ENCODE data around the gene CTSK.
"Not testable (repeated sequence)": the region's sequence is repeated elsewhere in the genome, so short reads cannot be mapped to it uniquely, and the experiment has no call there.

CTSK gene

DNA sequence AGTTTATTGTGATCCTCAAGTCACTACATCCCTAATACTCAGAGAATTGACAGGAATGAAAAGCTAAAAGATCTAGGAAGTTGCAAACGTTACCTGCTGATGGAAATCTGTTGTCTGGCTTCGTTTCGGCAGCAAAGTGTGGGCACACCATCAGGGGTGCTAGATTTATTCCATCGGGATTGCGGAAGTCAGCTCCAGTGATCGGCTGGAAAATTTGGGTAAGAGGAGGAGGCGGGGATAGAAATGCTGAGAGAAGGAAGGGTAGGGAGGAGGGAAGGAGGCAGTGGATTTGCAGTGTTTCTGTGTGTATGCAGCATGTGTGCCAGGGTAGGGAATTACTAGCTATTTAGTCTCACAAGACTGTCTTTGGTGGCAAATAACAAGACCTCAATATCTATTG is at the start of gene CTSK:
TSS of gene CTSK (minus strand) at position 140 of the 400 bp plus-strand sequence. CDS start 1,455 bp downstream, outside the sequence.
- no peak for DNase-seq (ENCODE audit: low spot score)

DNA sequence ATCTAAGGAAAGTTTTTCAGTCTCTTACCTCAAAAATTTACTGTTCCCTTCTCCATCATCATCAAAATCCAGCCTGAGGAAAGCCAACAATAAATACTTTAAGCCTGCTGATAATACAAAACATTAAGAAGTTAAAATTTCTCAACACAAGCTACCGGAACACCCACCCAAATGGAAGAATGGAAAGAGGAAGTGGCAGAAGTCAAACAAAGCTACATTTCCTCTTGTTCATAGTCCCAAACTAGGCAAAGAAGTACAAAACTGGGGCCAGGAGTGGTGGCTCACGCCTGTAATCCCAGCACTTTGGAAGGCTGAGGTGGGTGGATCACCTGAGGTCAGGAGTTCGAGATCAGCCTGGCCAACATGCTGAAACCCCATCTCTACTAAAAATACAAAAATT is 44.7 kb upstream of the CTSK start:
- DNase-seq (ENCODE audit: low spot score) = not testable (repeated sequence)

DNA sequence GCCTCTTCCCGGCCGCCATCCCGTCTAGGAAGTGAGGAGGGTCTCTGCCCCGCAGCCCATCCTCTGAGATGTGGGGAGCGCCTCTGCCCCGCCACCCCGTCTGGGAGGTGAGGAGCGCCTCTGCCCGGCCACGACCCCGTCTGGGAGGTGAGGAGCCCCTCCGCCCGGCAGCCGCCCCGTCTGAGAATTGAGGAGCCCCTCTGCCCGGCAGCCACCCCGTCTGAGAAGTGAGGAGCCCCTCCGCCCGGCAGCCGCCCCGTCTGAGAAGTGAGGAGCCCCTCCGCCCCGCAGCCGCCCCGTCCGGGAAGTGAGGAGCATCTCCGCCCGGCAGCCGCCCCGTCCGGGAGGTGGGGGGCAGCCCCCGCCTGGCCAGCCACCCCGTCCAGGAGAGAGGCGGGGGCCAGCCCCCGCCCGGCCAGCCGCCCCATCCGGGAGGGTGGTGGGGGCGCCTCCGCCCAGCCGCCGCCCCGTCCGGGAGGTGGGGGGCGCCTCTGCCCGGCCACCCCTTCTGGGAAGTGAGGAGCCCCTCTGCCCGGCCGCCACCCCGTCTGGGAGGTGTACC is 42.8 kb upstream of the CTSK start:
- DNase-seq (ENCODE audit: low spot score) = not testable (repeated sequence)

DNA sequence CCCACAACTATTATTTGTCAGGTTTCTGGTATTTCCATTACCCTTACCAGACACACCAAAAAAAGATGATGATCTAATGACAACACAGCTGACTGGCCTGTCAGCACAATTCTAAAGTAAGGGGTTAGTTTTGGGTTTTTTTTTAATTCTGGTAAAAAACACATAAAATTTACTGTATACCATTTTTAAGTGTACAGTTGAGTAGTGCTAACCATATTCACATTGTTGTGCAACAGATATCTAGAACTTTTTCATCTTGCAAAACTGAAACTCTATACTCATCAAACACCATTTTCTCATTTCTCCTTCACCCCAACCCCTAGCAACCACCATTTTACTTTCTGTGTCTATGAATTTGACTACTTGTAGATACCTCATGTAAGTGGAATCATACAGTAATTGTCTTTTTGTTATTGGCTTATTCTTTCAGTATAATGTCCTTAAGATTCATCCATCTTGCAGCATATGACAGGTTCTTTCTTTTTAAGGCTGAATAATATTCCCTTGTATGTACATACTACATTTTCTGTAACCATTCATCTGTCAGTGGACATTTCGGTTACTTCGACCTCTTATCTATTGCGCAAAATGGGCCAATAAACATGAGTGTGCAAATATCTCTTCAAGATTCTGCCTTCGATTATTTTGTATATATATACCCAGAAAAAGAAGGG is 38.5 kb upstream of the CTSK start:
- no peak for DNase-seq (ENCODE audit: low spot score)

DNA sequence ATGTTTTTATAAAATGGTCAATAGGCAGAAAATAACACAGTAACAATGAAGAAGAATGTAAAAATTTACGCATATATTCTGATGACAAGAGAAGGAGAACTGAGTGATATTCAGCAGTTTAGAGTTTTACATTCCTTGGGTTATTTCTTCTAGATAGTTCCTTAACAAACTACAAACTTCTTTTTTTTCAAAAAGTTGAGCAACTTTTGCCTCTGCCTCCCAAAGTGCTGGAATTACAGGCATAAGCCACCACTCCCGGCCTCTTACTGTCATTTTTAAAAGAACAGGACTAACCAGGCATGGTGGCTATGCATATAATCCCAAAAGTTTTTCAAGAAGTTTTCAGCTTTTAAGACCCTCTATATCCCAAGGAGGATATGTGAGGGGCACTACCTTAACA is 35.4 kb upstream of the CTSK start:
- DNase-seq (ENCODE audit: low spot score) = no peak

DNA sequence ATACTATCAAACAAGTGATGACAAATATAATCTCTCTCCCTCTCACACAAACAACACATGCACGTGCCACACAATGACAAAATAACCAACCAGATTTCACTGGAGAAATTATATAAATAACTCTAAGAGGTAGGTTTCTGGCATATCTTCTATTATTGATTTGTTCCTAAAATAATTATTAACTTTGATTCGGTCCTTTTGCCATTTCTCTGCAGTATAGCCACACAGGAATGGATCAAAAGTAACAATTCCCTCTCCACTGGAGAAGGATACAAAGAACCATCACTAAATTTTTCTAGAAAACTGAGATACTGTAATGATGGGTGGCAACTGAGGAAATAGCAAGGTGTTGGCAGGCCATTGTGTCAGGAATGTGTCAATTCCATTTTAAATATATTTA is 34.9 kb upstream of the CTSK start:
- DNase-seq (ENCODE audit: low spot score) = no peak

DNA sequence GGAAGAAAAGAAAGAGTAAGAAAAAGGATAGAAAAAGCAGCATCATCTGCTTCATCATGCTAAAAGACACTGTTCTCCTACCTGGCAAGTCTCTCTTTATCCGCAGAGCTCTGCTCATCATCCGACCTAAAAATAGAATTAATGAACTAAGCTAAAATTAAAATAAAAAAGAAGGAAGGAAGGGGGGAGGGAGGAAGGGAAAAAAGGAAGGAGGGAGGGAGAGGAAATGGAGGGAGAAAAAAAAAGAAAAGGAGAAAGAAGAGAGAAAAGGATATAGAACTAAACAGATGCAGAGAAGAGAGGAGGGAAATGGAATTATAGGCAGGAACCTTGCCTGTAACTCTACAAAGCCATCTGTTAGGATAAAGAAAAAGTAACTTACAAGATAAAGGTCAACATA is 34.3 kb upstream of the CTSK start:
- DNase-seq (ENCODE audit: low spot score) = no peak

DNA sequence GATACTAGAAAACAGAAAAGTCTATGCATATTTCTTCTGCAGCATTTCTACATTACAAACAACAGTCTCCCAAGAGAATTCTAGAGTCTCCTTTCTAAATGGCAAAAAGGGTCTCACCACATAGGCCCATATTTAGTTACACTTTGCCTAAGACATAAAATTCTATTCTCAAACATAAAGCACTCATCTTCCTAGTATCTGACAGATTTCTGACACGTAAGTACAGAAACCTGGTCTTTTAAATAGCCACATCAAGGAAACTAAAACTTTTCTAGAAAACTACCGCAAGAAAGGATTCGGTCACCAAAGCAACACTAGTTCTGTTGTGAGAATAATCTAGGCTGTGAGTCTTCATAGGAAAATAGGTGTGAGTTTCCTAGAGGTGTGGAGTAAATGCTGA is 33.6 kb upstream of the CTSK start:
- DNase-seq (ENCODE audit: low spot score) = no peak

DNA sequence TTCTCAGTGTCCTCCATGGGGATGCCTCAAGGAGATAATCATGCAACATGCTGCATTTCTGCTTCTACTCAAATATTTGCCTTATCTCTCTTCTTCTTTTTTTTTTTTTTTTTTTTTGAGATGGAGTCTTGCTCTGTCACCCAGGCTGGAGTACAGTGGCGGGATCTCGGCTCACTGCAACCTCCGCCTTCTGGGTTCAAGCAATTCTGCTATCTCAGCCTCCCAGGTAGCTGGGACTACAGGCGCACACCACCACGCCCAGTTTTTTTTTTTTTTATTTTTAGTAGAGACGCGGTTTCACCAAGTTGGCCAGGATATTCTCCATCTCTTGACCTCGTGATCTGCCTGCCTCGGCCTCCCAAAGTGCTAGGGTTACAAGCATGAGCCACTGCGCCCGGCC is 32.8 kb upstream of the CTSK start:
- DNase-seq (ENCODE audit: low spot score) = not testable (repeated sequence)

DNA sequence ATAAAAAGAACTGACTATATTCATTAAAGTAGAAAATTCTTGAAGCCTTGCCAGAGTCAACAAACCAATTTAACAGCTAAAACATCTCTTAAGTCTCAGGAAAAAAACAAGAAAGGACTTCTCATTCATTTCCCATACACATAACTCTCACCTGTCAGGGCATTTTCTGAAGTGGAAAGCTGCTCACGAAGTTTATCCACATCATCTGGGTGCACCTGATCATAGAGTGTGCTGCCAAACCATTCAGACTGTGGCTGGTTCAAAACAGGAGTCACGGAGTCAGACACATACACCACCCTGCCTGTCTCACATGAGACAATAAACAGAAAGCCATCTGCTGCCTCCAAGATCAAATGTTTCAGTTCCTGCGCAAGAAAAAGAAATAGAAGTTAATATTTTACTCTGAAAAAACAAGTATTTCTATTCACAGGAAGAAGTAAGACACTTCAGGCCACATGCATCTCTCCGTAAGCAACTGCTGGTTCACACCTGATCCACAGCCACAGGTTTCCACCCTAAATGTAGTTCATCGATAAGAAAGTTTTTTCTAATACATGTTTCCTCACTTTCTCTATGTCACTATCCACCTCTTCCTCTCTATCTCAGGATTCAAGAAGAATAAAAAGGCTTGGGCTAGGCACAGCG is 28.2 kb upstream of the CTSK start:
- DNase-seq (ENCODE audit: low spot score) = no peak

DNA sequence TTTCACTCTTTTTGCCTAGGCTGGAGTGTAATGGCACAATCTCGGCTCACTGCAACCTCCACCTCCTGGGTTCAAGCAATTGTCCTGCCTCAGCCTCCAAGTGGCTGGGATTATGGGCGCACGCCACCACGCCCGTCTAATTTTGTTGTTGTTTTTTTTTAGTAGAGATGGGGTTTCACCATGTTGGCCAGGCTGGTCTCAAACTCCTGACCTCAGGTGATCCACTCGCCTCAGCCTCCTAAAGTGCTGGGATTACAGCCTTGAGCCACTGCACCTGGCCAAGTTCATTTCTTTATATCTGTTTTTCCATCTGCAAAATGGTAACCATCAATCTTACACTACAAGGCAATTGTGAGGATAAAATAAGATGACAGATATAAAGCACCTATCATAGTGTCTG is 25.9 kb upstream of the CTSK start:
- not testable (repeated sequence) for DNase-seq (ENCODE audit: low spot score)

DNA sequence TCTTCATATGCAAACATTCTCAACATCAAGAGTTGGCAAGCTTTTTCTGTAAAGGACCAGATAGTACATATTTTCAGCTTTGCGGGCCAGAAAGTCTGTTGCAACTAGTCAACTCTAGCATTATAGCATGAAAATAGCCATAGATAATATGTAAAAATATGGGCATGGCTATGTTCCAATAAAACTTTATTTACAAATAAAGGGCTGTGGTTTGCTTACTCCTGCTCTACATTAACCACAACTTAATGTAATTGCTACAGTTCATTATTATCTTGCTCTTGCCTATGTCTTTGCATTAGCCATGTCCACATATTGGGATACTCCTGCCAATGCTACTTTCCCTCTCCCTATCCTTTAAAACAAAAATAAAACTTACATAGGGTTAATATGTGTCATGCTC is 24.5 kb upstream of the CTSK start:
- DNase-seq (ENCODE audit: low spot score) = no peak

DNA sequence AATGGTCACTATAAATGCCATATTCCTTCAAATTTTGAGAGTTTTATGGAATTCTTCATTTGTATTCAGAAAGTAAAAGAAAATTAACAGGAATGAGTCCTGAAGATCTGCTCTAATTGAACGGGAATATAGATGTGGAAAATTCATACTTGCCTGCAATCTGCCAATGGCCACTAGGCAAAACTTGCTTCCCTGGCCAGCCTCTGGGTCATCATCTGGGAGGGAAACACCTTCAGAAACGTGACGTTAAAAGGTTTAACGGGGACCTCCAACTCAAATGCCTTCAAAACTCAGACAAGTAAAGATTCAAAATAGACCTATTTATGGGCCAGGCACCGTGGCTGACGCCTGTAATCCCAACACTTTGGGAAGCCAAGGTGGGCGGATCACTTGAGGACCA is 21.7 kb upstream of the CTSK start:
- DNase-seq (ENCODE audit: low spot score) = peak; percentile 19

DNA sequence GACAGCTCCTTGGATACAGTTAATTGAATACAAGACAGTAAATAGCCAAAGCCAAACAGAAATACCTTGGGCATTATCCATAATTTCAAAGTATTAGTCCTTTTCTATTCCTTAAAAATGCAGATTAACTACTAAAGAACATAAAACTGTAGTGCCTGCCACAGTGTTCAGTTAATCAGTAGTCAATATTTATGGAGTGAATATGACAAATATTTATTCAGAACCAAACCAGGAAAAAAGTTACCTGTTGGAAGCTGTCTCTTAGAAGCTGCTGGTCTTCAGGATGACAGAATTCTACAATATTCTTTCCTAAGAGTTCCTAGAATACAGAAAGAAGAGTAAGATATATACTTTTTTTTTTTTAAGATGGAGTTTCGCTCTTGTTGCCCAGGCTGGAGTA is 18.2 kb upstream of the CTSK start:
- DNase-seq (ENCODE audit: low spot score) = no peak

DNA sequence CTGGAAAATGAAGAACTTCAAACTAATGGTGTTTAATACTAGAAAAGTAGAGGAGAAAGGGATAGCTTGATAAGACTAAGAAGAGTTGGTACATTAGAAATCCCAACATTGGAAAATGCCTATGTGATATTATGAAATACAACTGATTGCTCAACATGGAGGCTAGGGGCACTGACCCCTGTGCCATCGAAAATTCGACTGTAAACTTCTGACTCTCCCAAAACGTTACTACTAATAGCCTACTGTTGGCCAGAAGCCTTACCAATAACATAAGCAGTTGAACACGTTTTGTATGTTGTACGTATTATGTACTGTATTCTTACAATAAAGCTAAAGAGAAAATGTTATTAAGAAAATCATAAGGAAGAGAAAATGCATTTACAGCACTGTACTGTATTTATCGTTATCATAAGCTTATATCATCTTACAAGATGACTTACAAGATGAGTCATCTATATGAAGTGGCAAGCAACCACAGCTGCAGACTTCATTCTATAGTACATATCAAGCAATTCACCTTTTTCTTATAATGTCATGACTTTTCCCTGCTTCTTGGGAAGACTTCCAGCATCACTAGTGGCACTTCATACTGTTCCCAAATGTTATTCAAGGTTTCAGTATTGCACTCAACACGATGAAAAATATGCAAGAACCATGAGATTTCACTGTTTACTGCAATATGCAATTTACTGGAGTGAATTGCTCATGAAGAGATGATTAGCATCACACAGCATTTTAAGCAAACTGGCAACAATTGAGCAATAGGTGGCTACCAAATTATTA is 12.9 kb upstream of the CTSK start:
- no peak for DNase-seq (ENCODE audit: low spot score)

DNA sequence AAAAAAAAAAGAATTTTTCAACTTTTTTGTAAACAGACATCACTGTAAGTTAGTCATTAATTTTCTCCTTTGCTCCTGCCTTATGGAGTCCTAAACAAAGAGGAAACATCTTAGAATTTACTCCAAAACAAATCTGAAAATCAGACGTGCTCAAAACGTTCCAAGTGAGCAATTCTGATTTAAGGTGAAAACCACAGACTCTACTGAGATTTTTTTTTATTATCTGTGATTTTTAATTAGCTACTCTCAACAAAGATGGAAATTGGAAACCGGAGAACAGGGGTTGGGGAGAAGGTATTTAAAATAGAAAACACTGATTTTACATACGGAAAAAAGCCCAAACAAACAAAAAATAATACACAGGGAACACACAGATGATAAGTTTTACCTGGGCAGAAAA is 7.8 kb upstream of the CTSK start:
- no peak for DNase-seq (ENCODE audit: low spot score)

DNA sequence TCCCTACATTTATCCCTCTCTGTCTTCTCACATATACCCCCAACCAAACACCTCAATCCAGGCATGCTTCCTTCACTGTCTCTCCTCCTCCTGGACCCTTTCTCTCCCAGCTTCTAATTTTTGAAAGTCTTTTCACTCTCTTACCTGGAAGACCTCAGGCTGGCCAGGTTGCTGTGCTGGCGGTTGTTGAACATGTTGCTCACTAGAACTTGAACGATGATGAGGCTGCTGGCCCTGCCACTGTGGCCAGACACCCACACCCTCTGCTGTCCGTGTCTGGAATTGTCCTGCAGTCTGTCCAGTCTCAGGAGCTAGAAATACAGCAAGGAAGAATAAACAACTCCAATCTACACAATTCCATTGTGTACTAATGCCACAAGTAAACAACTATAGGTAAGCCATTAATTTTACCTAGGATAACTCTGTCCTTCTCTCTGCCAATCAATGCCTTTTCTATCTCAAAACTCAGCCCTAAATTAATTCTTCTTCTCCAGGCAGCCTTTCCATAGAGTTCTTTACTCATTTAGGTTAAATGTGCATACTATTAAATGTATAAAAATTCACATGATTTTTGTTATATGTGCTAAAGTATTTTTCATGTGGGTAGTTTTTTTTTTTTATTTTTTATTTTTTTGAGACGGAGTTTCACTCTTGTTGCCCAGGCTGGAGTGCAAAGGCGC is 5.1 kb upstream of the CTSK start:
- DNase-seq (ENCODE audit: low spot score) = peak; percentile 66

DNA sequence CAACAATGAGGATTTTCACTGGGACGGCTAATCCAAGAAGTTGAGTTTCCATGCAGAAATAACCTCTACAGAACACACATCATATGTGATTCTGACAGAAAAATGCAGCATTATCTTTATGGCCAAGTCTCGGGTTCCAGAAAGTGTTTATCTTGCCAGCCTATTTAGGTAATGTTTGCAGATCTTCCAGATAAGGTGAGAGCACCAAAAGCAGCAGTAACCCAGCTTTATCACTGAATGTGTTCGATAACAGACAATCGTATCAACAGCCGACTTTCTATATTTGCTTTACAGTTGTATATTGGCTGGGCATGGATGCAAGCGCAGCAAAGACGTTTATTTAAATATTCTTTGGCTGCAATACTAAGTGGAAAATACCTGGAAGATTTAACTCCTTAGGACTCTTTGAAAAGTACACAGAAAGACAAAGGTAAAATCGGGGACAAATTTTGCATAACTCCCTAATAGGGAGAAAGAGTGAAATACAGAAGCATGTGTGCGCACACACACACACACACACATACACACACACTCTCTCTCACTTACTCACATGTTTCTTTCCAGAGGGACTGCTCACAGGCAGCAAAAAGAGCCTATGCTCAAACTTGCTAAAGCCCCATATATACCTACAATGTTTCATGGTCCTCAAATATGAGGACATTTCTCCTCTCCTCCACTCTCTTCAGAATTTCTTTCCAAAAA is 3.0 kb upstream of the CTSK start:
- DNase-seq (ENCODE audit: low spot score) = no peak

DNA sequence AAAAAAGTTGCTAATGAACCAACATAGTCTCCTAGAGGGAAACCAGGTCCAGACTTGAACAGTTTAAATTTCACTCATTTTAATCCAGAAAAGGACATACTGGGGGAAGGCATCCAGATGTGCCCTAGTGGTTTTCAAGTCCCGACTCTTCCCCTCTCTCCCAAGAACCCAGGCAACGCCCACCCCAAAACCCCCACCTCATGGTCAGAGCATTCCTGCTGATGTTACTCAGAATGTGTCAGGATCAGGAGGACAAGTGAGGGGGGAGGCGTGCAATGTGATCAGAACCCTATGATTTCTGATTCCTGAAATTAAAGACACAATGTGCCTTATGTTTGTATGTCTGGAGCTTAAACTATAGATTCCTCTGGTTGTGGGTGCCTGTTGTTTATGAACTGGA is 1.6 kb upstream of the CTSK start:
- DNase-seq (ENCODE audit: low spot score) = no peak

DNA sequence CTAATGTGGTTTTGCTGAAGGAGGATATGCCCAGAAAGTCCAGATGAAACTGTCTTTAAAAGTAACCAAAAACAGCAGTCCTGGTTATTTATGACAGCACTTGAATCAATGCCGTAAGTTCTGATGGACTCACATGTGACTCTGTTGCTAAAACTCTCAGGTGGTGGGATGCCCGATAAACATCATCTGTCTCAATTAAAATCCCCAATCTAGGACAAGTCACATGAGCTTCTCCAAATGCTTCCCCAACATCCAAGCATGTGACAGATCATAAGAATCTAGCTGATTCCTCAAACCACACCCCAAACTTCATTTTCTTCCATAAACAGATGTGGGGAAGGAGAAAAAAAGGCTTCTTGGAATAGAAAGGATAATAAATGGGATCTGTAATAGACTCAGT is 786 bp upstream of the CTSK start:
- DNase-seq (ENCODE audit: low spot score) = no peak

DNA sequence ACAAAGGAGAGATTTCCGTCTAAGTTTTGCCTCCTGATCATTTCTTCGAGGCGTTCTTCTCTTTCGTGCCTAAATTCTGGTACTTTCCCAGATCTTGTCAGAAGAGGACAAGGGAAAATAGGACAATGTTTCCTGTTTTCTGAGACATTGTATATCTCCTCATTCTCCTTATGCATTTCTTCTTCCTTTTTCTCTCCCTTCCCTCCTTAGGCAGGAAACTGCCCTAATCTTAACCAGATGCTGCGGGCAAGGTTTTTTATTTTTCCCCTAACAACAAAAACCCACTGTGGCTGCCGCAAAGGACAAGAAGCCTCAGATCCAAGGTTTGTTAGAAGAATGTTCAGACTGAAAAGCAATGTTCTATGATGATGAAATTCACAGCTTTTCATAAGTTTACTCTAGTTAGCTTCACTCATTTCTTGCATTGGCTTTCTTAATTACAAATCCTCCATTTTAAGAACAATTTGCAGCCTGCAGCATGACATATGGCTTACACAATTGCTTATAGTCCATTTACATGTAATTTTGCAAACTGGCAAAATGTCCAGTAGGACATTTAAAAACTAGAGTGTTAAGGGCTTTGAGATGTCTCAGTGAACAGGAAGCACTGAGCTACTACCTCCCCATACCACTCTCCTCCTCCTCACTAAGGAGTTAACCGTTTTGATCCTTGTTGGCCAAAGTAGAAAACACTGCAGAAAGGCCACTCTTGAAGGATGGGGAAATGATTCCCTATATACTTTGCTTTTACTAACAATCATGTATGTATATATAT is 624 bp downstream of the CTSK start:
- DNase-seq (ENCODE audit: low spot score) = no peak

Data from iPS-NIHi11 (cell line).